H1 (cell line): Measurements from ENCODE around the gene RAP2B. TPM values are rescaled to one million over a fixed set of nuclear protein-coding genes. Genes with fewer than 3 reads are reported as not detected.

ENCODE experiments used
- CTCF ChIA-PET: fragments of 300-600 bp; sonication (Branson Sonifier 250); formaldehyde crosslinking; loops from one replicate; lab custom pipeline; 2021; ENCODE audit not compliant: partially characterized antibody; lab: Charles Lee
- POLR2A ChIA-PET: fragments of 300-600 bp; sonication (Branson Sonifier 250); formaldehyde crosslinking; loops from one replicate; lab custom pipeline; 2021; ENCODE audit warnings: inconsistent platforms; ENCODE audit not compliant: partially characterized antibody; lab: Charles Lee
- DNase-seq, 2 experiments: peaks; one replicate each; pipeline versions ENCODE4 v3.0.0 to v3.0.0-alpha.2; 2010 to 2022; ENCODE audit warnings: low spot score in 2 of 2, low read depth in 1 of 2, mixed read lengths in 1 of 2
- FAIRE-seq: peaks from 2 replicates; lab custom pipeline; 2011; peaks lifted over from hg19 to GRCh38; lab: Jason Lieb, UNC
- H2AFZ ChIP-seq: 2 replicates; pipeline ENCODE4 v1.8.1; 2012; ENCODE audit warnings: low read length, inconsistent platforms
- H2AK5ac ChIP-seq: 2 replicates; pipeline ENCODE4 v1.6.1; 2013; ENCODE audit warnings: low read depth, low read length
- H2BK120ac ChIP-seq: replicated peaks from 2 replicates; pipeline ENCODE3; 2013; ENCODE audit warnings: low read depth, low read length, inconsistent platforms
- H2BK12ac ChIP-seq: 2 replicates; pipeline ENCODE4 v1.6.1; 2013; ENCODE audit warnings: low read depth, low read length
- H2BK15ac ChIP-seq: 2 replicates; pipeline ENCODE4 v1.6.1; 2013; ENCODE audit warnings: low read length
- H2BK20ac ChIP-seq: 2 replicates; pipeline ENCODE4 v1.6.1; 2013; ENCODE audit warnings: low read length
- H2BK5ac ChIP-seq: 2 replicates; pipeline ENCODE4 v1.6.1; 2013; ENCODE audit warnings: low read depth, low read length
- H3K14ac ChIP-seq: 2 replicates; pipeline ENCODE4 v1.6.1; 2013; ENCODE audit warnings: inconsistent platforms; ENCODE audit not compliant: insufficient read length
- H3K18ac ChIP-seq: 2 replicates; pipeline ENCODE4 v1.6.1; 2013; ENCODE audit warnings: low read length; ENCODE audit errors: extremely low read depth
- H3K23ac ChIP-seq: 2 replicates; pipeline ENCODE4 v1.6.1; 2013; ENCODE audit warnings: inconsistent platforms; ENCODE audit not compliant: insufficient read length
- H3K23me2 ChIP-seq: 2 replicates; pipeline ENCODE4 v1.6.1; 2013; ENCODE audit warnings: low read depth, low read length
- H3K27ac ChIP-seq: 2 replicates; pipeline ENCODE4 v1.6.1; 2011; ENCODE audit warnings: low read depth, low read length, inconsistent platforms
- H3K27me3 ChIP-seq, 4 experiments: replicated peaks in 1 of 4; 1 replicate in 1 of 4; 2 replicates in 3 of 4; pipeline versions ENCODE4 v1.6.1 to v1.8.1; 2011 to 2013; ENCODE audit warnings: low read length in 3 of 4, mild to moderate bottlenecking in 3 of 4, inconsistent platforms in 2 of 4, mixed read lengths in 2 of 4, moderate library complexity in 1 of 4; ENCODE audit not compliant: control insufficient read depth in 3 of 4, insufficient read depth in 3 of 4; ENCODE audit errors: extremely low read depth in 1 of 4
- H3K36me3 ChIP-seq, 4 experiments: 2 replicates each; pipeline versions ENCODE4 v1.6.1 to v1.8.1; 2011 to 2013; ENCODE audit warnings: mild to moderate bottlenecking in 4 of 4, low read length in 3 of 4, moderate library complexity in 2 of 4, control low read depth in 1 of 4, inconsistent platforms in 1 of 4; ENCODE audit not compliant: insufficient read depth in 4 of 4, control insufficient read depth in 2 of 4
- H3K4ac ChIP-seq: replicated peaks from 2 replicates; pipeline ENCODE3; 2013; ENCODE audit warnings: low read length, low read depth, mixed read lengths, inconsistent platforms; ENCODE audit not compliant: insufficient read length
- H3K4me1 ChIP-seq, 4 experiments: replicated peaks in 1 of 4; 1 replicate in 1 of 4; 2 replicates in 3 of 4; pipeline versions ENCODE4 v1.6.1 to v1.8.1; 2011 to 2013; ENCODE audit warnings: low read length in 3 of 4, inconsistent platforms in 2 of 4, mixed read lengths in 1 of 4; ENCODE audit not compliant: insufficient read depth in 4 of 4, control insufficient read depth in 3 of 4
- H3K4me2 ChIP-seq, 2 experiments: 2 replicates each; pipeline versions ENCODE4 v1.6.1 to v1.8.1; 2011 to 2013; ENCODE audit warnings: low read depth in 2 of 2, low read length in 2 of 2, control low read depth in 1 of 2, inconsistent platforms in 1 of 2, mild to moderate bottlenecking in 1 of 2; ENCODE audit not compliant: insufficient read depth in 1 of 2
- H3K4me3 ChIP-seq, 4 experiments: fragments of 200-600, 300-600 bp in 1 of 4; sonication (generic), shearing (Covaris generic), sonication (Bioruptor Twin) in 1 of 4; 2 replicates each; pipeline versions ENCODE4 v1.5.1 to v1.8.1; 2011 to 2016; ENCODE audit warnings: low read length in 4 of 4, low read depth in 3 of 4, control low read depth in 2 of 4, inconsistent platforms in 2 of 4, mild to moderate bottlenecking in 2 of 4, mixed read lengths in 1 of 4, moderate library complexity in 1 of 4; ENCODE audit not compliant: insufficient read depth in 2 of 4; ENCODE audit errors: extremely low read depth in 1 of 4
- H3K56ac ChIP-seq: replicated peaks from 2 replicates; pipeline ENCODE3; 2013; ENCODE audit warnings: low read depth, mild to moderate bottlenecking, mixed read lengths, low read length, inconsistent platforms; ENCODE audit not compliant: insufficient read length
- H3K79me1 ChIP-seq: 2 replicates; pipeline ENCODE4 v1.6.1; 2013; ENCODE audit warnings: low read depth, low read length, control low read depth
- H3K79me2 ChIP-seq, 2 experiments: 2 replicates each; pipeline versions ENCODE4 v1.6.1 to v1.8.1; 2012 to 2013; ENCODE audit warnings: low read length in 2 of 2, mild to moderate bottlenecking in 2 of 2, inconsistent platforms in 1 of 2; ENCODE audit not compliant: insufficient read depth in 2 of 2, control insufficient read depth in 1 of 2
- H3K9ac ChIP-seq, 4 experiments: replicated peaks in 1 of 4; 1 replicate in 1 of 4; 2 replicates in 3 of 4; pipeline versions ENCODE4 v1.6.1 to v1.8.1; 2011 to 2013; ENCODE audit warnings: low read depth in 3 of 4, low read length in 3 of 4, control low read depth in 2 of 4, mild to moderate bottlenecking in 2 of 4, moderate library complexity in 2 of 4, inconsistent platforms in 1 of 4; ENCODE audit errors: extremely low read depth in 1 of 4
- H3K9me3 ChIP-seq, 2 experiments: 2 replicates each; pipeline versions ENCODE4 v1.6.1 to v1.8.1; 2012 to 2013; ENCODE audit warnings: mild to moderate bottlenecking in 2 of 2, moderate library complexity in 2 of 2, control low read depth in 1 of 2, inconsistent platforms in 1 of 2, low read depth in 1 of 2, low read length in 1 of 2, mixed read lengths in 1 of 2; ENCODE audit not compliant: insufficient read depth in 2 of 2
- H4K20me1 ChIP-seq, 2 experiments: replicated peaks in 1 of 2; 2 replicates each; pipeline versions ENCODE3 to v1.8.1; 2011 to 2013; ENCODE audit warnings: inconsistent platforms in 2 of 2, low read length in 2 of 2, mild to moderate bottlenecking in 1 of 2; ENCODE audit not compliant: insufficient read depth in 2 of 2, control insufficient read depth in 1 of 2
- H4K5ac ChIP-seq: 2 replicates; pipeline ENCODE4 v1.6.1; 2013; ENCODE audit warnings: low read length, low read depth, mixed read lengths, inconsistent platforms; ENCODE audit not compliant: insufficient read length
- H4K8ac ChIP-seq: 2 replicates; pipeline ENCODE4 v1.8.0; 2013; ENCODE audit warnings: mild to moderate bottlenecking, moderate library complexity, low read length, inconsistent platforms; ENCODE audit not compliant: insufficient read depth; ENCODE audit errors: extremely low read depth
- H4K91ac ChIP-seq: replicated peaks from 2 replicates; pipeline ENCODE3; 2013; ENCODE audit warnings: low read length, mixed read lengths, inconsistent platforms; ENCODE audit not compliant: insufficient read length
- CBX8 ChIP-seq: fragments of 300-800, 300-1000 bp; sonication (generic); IDR thresholded peaks from 2 replicates; pipeline ENCODE4 v1.7.1; 2016; ENCODE audit warnings: low read depth, low read length, borderline replicate concordance
- EZH2 ChIP-seq: fragments of 200-600 bp; sonication (generic); IDR thresholded peaks from 2 replicates; pipeline ENCODE4 v1.7.1; 2012; ENCODE audit warnings: low read depth, mild to moderate bottlenecking, moderate library complexity, low read length, inconsistent platforms; ENCODE audit not compliant: severe bottlenecking
- GABPA ChIP-seq: IDR thresholded peaks from 2 replicates; pipeline ENCODE4 v1.6.1; 2011; ENCODE audit warnings: mild to moderate bottlenecking, low read length, moderate library complexity, borderline replicate concordance; ENCODE audit not compliant: insufficient read depth
- RXRA ChIP-seq: IDR thresholded peaks from 2 replicates; pipeline ENCODE4 v1.6.1; 2011; ENCODE audit warnings: low read depth, mild to moderate bottlenecking, low read length, moderate library complexity; ENCODE audit not compliant: insufficient read depth
- SIN3A ChIP-seq, 2 experiments: IDR thresholded peaks in 1 of 2; conservative IDR thresholded peaks in 1 of 2; 2 replicates each; pipeline ENCODE4 v1.6.1; 2011 to 2012; ENCODE audit warnings: low read length in 2 of 2, improper control_type of control experiment in 1 of 2, low read depth in 1 of 2, mild to moderate bottlenecking in 1 of 2
- SIX5 ChIP-seq: IDR thresholded peaks from 2 replicates; pipeline ENCODE4 v1.6.1; 2011; ENCODE audit warnings: mild to moderate bottlenecking, low read depth, low read length
- SP1 ChIP-seq: IDR thresholded peaks from 2 replicates; pipeline ENCODE4 v1.6.1; 2011; ENCODE audit warnings: low read depth, low read length
- TAF7 ChIP-seq: optimal IDR thresholded peaks from 2 replicates; pipeline ENCODE3; 2011; ENCODE audit warnings: low read depth, mild to moderate bottlenecking, inconsistent platforms, low read length, moderate library complexity, borderline replicate concordance
- USF2 ChIP-seq: IDR thresholded peaks from 2 replicates; pipeline ENCODE4 v1.6.1; 2011; ENCODE audit warnings: low read length, improper control_type of control experiment
- YY1 ChIP-seq: IDR thresholded peaks from 2 replicates; pipeline ENCODE4 v1.6.1; 2011; ENCODE audit warnings: low read depth, mild to moderate bottlenecking, low read length
- ZNF274 ChIP-seq: IDR thresholded peaks from 2 replicates; pipeline ENCODE4 v1.7.0; 2012; ENCODE audit warnings: low read length, borderline replicate concordance; ENCODE audit errors: extremely low read depth
- WGBS, 2 experiments: shearing (Covaris generic) in 1 of 2; methylation state at CpG; one replicate each; pipeline versions ENCODE4 v1.1.6 to v1.1.7; 2013 to 2015; ENCODE audit warnings: low lambda C conversion rate in 2 of 2, mixed read lengths in 2 of 2, inconsistent platforms in 1 of 2, low coverage in 1 of 2, missing lambda C conversion rate in 1 of 2; ENCODE audit not compliant: insufficient replicate concordance in 2 of 2, insufficient coverage in 1 of 2, insufficient read length in 1 of 2; ENCODE audit errors: extremely low coverage in 1 of 2, missing lambda C conversion rate in 1 of 2; 5-methylcytosine and 5-hydroxymethylcytosine counted together
- polyA plus RNA-seq, 7 experiments: library from polyadenylated mRNA; depleted of rRNA in 3 of 7; stranded (reverse) in 5 of 7; unstranded in 2 of 7; fragments of >200 nt in 5 of 7; fragments of 200-250 nt in 2 of 7; gene quantifications; 1 replicate in 5 of 7; 2 replicates in 1 of 7; 4 replicates in 1 of 7; pipeline versions ENCODE4 v1.2.1 to v1.2.3, GENCODE V29; 2011 to 2013; ENCODE audit warnings: missing spikeins in 2 of 7, mixed read lengths in 2 of 7
- total RNA-seq: library from RNA; stranded (reverse); fragmentation: NEBNext Ultra II Directional; extraction: Animal tissue kit (Norgen Biotek cat#: 25700); gene quantifications from 2 replicates; pipeline ENCODE4 v1.2.1, GENCODE V29; 2021

The RAP2B gene
- total and polyA plus RNA-seq, 2 of the 8 experiments (the other 6 are each of a cell fraction or from before 2014, with no cell fraction given), result 7.5 to 20.3 TPM

- Histone ChIP-seq H3K56ac (no peak overlapping the region), H3K23ac (no peak overlapping the region), H3K4me3 (no peak overlapping the region), H3K36me3 (no peaks in the 10 kb centered on the region), H3K4ac (no peak overlapping the region), H3K14ac (no peak overlapping the region), H3K79me2 (no peaks in the 10 kb centered on the region), H4K8ac (no peak overlapping the region), H3K9me3 (no peaks in the 10 kb centered on the region), H3K23me2 (no peaks in the 10 kb centered on the region), H3K4me1 (no peaks in the 10 kb centered on the region), H3K9ac (no peak overlapping the region), H3K18ac (no peak overlapping the region), H4K5ac (no peak overlapping the region), H3K27me3 (no peaks in the 10 kb centered on the region), H3K4me2 (no peak overlapping the region), H3K27ac (no peak overlapping the region), H4K91ac (no peak overlapping the region), H2BK20ac (no peak overlapping the region), H4K20me1 (no peaks in the 10 kb centered on the region), H2BK120ac (no peak overlapping the region), H2BK12ac (no peak overlapping the region), H2BK5ac (no peak overlapping the region), H2AK5ac (no peak overlapping the region), H2BK15ac (no peak overlapping the region), H2AFZ (no peak overlapping the region), H3K79me1 (no peaks in the 10 kb centered on the region)
- DNase-seq (no peak), FAIRE-seq (no peak)
- POLR2A ChIA-PET, result no interaction called here
- CTCF ChIA-PET, result no interaction called here
- WGBS, 2 experiments, result 89% methylated on average over 6 of the region's 6 CpGs; no CpG with 5 or more reads in 1 of the 2 experiments
- TF ChIP-seq TAF7 (no peak), SP1 (no peak), CBX8 (no peak), YY1 (no peak), SIN3A (conservative IDR thresholded peaks at IDR 0.05 in 1 of 2, IDR thresholded peaks at IDR 0.05 in 1 of 2; ENCODE audit: low read depth in 1 of 2, low read length in 2 of 2) (no peak), USF2 (no peak), EZH2 (no peak), GABPA (no peak), SIX5 (no peak), RXRA (no peak), ZNF274 (no peak)
Measured at GRCh38 chr3:153146191-153147053, 15.6 kb upstream of the RAP2B start.
